ENCODE measurements around the gene CES2.

CES2 gene

DNA sequence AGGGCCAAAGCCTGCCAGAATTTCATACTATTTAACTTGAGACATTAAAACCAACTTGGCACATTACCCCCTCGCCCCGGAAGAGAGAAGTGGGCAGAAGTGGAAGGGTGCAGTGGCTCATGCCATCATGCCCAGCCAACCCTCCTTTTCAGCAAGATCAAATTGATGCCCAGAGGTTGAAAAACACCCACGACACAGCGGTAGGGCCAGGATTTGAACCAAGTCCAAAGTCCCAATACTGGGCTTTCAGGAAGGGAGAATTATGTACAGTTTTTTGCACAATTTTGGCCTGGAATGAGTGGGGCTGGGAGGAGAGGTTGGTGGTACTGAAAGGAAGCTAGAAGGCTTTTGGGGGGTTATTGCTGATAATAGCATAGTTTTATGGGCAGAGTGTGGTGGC is 44.0 kb upstream of the CES2 start:
- Histone ChIP-seq H3K27ac (ENCODE audit: low read depth, low read length, poor library complexity, severe bottlenecking) (no peak overlapping the region), H3K9me2 (ENCODE audit: low read depth, low read length) (no peaks in the 10 kb centered on the region), H3K9ac (ENCODE audit: low read length) (no peak overlapping the region), H2AFZ (ENCODE audit: low read length) (no peak overlapping the region), H3K4me3 (ENCODE audit: low read depth, low read length, poor library complexity, severe bottlenecking) (no peak overlapping the region), H4K20me1 (ENCODE audit: insufficient read depth, low read length) (no peaks in the 10 kb centered on the region), H3K9me3 (ENCODE audit: low read length) (no peaks in the 10 kb centered on the region), H3F3A (ENCODE audit: insufficient read depth, low read length) (no peaks in the 10 kb centered on the region), H3K4me2 (ENCODE audit: low read length) (no peak overlapping the region), H3K36me3 (ENCODE audit: insufficient read depth, low read length) (peaks cover 10% of the 10 kb centered on the region), H3K4me1 (ENCODE audit: insufficient read depth, low read length, severe bottlenecking) (no peaks in the 10 kb centered on the region), H3K27me3 (ENCODE audit: insufficient read depth, low read length) (no peaks in the 10 kb centered on the region), H3K79me2 (ENCODE audit: insufficient read depth, low read length) (no peaks in the 10 kb centered on the region)
- TF ChIP-seq EZH2 (IDR thresholded peaks at IDR 0.05; ENCODE audit: borderline replicate concordance, low read length), result no peak
- TF ChIP-seq, protein P1, sequence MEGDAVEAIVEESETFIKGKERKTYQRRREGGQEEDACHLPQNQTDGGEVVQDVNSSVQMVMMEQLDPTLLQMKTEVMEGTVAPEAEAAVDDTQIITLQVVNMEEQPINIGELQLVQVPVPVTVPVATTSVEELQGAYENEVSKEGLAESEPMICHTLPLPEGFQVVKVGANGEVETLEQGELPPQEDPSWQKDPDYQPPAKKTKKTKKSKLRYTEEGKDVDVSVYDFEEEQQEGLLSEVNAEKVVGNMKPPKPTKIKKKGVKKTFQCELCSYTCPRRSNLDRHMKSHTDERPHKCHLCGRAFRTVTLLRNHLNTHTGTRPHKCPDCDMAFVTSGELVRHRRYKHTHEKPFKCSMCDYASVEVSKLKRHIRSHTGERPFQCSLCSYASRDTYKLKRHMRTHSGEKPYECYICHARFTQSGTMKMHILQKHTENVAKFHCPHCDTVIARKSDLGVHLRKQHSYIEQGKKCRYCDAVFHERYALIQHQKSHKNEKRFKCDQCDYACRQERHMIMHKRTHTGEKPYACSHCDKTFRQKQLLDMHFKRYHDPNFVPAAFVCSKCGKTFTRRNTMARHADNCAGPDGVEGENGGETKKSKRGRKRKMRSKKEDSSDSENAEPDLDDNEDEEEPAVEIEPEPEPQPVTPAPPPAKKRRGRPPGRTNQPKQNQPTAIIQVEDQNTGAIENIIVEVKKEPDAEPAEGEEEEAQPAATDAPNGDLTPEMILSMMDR (IDR thresholded peaks at IDR 0.05; ENCODE audit: low read length), result no peak

- no peak overlapping the region for H3K9ac ChIP-seq (ENCODE audit: low read length)
- no peaks in the 10 kb centered on the region for H3K9me3 ChIP-seq (ENCODE audit: low read length)
- H3K79me2 ChIP-seq (ENCODE audit: insufficient read depth, low read length), result no peaks in the 10 kb centered on the region
- H3K4me3 ChIP-seq (ENCODE audit: low read depth, low read length, poor library complexity, severe bottlenecking), result no peak overlapping the region
- H3F3A ChIP-seq (ENCODE audit: insufficient read depth, low read length), result no peaks in the 10 kb centered on the region
- no peaks in the 10 kb centered on the region for H3K9me2 ChIP-seq (ENCODE audit: low read depth, low read length)
- TF ChIP-seq, protein P1 (IDR thresholded peaks at IDR 0.05; ENCODE audit: low read length), result no peak
- no peak for TF ChIP-seq EZH2 (IDR thresholded peaks at IDR 0.05; ENCODE audit: borderline replicate concordance, low read length)
- H3K27me3 ChIP-seq (ENCODE audit: insufficient read depth, low read length), result no peaks in the 10 kb centered on the region
- peaks cover 6% of the 10 kb centered on the region for H3K36me3 ChIP-seq (ENCODE audit: insufficient read depth, low read length)
- H2AFZ ChIP-seq (ENCODE audit: low read length), result no peak overlapping the region
- H3K4me1 ChIP-seq (ENCODE audit: insufficient read depth, low read length, severe bottlenecking), result no peaks in the 10 kb centered on the region
- H3K4me2 ChIP-seq (ENCODE audit: low read length), result no peak overlapping the region
- H3K27ac ChIP-seq (ENCODE audit: low read depth, low read length, poor library complexity, severe bottlenecking), result no peak overlapping the region
- no peaks in the 10 kb centered on the region for H4K20me1 ChIP-seq (ENCODE audit: insufficient read depth, low read length)
Measured at GRCh38 chr16:66891797-66892196, 43.5 kb upstream of the CES2 start.

DNA sequence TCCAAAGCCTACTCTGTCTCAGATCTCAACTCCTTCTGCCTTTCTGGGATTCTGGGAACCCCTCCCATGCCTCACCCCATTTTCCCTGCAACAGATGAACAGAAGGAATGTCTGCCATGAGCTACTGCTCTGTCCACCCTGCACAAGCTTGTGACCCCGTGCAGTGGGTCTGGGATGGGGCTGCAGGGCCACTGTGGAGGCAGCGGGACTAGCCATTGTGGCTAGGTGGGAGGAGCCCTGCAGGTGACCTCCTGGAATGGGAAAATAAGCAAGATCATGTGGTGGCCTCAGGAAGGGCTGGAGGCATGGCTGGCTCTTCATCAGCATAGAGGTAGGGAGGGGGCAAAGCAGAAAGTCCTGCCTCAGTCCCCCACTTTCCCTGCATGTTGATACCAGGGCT is 41.3 kb upstream of the CES2 start:
- no peaks in the 10 kb centered on the region for H3K9me2 ChIP-seq (ENCODE audit: low read depth, low read length)
- no peak overlapping the region for H3K9ac ChIP-seq (ENCODE audit: low read length)

More for the DNA sequence above, 41.3 kb upstream of the CES2 start:
- Histone ChIP-seq H3K27me3 (ENCODE audit: insufficient read depth, low read length) (no peaks in the 10 kb centered on the region), H2AFZ (ENCODE audit: low read length) (no peak overlapping the region), H3K4me2 (ENCODE audit: low read length) (no peak overlapping the region), H3K79me2 (ENCODE audit: insufficient read depth, low read length) (no peaks in the 10 kb centered on the region), H3K27ac (ENCODE audit: low read depth, low read length, poor library complexity, severe bottlenecking) (no peak overlapping the region), H3K4me1 (ENCODE audit: insufficient read depth, low read length, severe bottlenecking) (no peaks in the 10 kb centered on the region), H3K9me3 (ENCODE audit: low read length) (no peaks in the 10 kb centered on the region), H3K36me3 (ENCODE audit: insufficient read depth, low read length) (no peaks in the 10 kb centered on the region), H3F3A (ENCODE audit: insufficient read depth, low read length) (no peaks in the 10 kb centered on the region), H3K4me3 (ENCODE audit: low read depth, low read length, poor library complexity, severe bottlenecking) (no peak overlapping the region), H4K20me1 (ENCODE audit: insufficient read depth, low read length) (no peaks in the 10 kb centered on the region)
- TF ChIP-seq, protein P1 (IDR thresholded peaks at IDR 0.05; ENCODE audit: low read length), result no peak
- no peak for TF ChIP-seq EZH2 (IDR thresholded peaks at IDR 0.05; ENCODE audit: borderline replicate concordance, low read length)
